GM18861 (cell line): ENCODE data around the gene TUBG1.
A peak's percentile ranks its signal among the peaks of the same experiment; 100 is the strongest.

Experiments
- ATAC-seq: cut with Tn5 transposase; IDR thresholded peaks from one replicate; pipeline ENCODE4 v1.9.1; 2021; ENCODE audit not compliant: unreplicated experiment

Gene TUBG1

GRCh38 chr17:42609182-42609813 is at the start of gene TUBG1, which contains the start of gene RETREG3:
Gene TUBG1 (plus strand): TSS chr17:42609683. CDS start chr17:42609738, 55 bp downstream.
Gene RETREG3 (minus strand): TSS chr17:42609374. CDS start chr17:42609324, 50 bp downstream.
- peak; percentile 86 for ATAC-seq

- no peak for ATAC-seq
Observed at GRCh38 chr17:42560246-42560645, 49.2 kb upstream of the TUBG1 start.

- ATAC-seq = peak; percentile 46
Observed at GRCh38 chr17:42561897-42562387, 47.5 kb upstream of the TUBG1 start, which contains the start of gene COASY. Gene COASY (plus strand): TSS chr17:42562148. CDS start chr17:42562623, 475 bp downstream.

GRCh38 chr17:42562388-42563142 is 46.9 kb upstream of the TUBG1 start:
- ATAC-seq = no peak

- no peak for ATAC-seq
Observed at GRCh38 chr17:42563143-42563509, 46.4 kb upstream of the TUBG1 start.

GRCh38 chr17:42563543-42563942 is 45.9 kb upstream of the TUBG1 start:
- ATAC-seq = no peak

GRCh38 chr17:42563950-42564349 is 45.5 kb upstream of the TUBG1 start:
- ATAC-seq = no peak

GRCh38 chr17:42564815-42565522 is 44.5 kb upstream of the TUBG1 start:
- ATAC-seq = no peak

GRCh38 chr17:42565523-42566214 is 43.8 kb upstream of the TUBG1 start:
- ATAC-seq = no peak

GRCh38 chr17:42566215-42566882 is 43.1 kb upstream of the TUBG1 start:
- ATAC-seq = no peak

- ATAC-seq = peak; percentile 46
Observed at GRCh38 chr17:42566883-42567573, 42.5 kb upstream of the TUBG1 start, which contains the start of gene MLX. Gene MLX (plus strand): TSS chr17:42567100. CDS start chr17:42567125, 25 bp downstream.

- ATAC-seq = no peak
Observed at GRCh38 chr17:42568341-42569111, 41.0 kb upstream of the TUBG1 start.

- no peak for ATAC-seq
Observed at GRCh38 chr17:42571435-42572225, 37.9 kb upstream of the TUBG1 start.

- no peak for ATAC-seq
Observed at GRCh38 chr17:42573095-42573494, 36.4 kb upstream of the TUBG1 start.

GRCh38 chr17:42574463-42574862 is 35.0 kb upstream of the TUBG1 start:
- ATAC-seq = no peak

- ATAC-seq = no peak
Observed at GRCh38 chr17:42577140-42577531, 32.3 kb upstream of the TUBG1 start.

GRCh38 chr17:42577532-42578281 is 31.8 kb upstream of the TUBG1 start, which contains the start of gene PSMC3IP:
Gene PSMC3IP (minus strand): TSS chr17:42577729. CDS start chr17:42577686, 43 bp downstream.
- ATAC-seq = peak; percentile 52
